Mononuclear cell (primary cell): Measurements from ENCODE around the gene SAMD13. TPM values are rescaled to one million over a fixed set of nuclear protein-coding genes. Genes with fewer than 3 reads are reported as not detected.

ENCODE experiments used
- H3K27me3 ChIP-seq: 2 replicates; pipeline ENCODE4 v1.6.0; 2011; ENCODE audit warnings: low read length, control low read depth; ENCODE audit not compliant: insufficient read depth
- H3K4me1 ChIP-seq: 2 replicates; pipeline ENCODE4 v1.5.1; 2011; ENCODE audit warnings: mild to moderate bottlenecking, low read length, control low read depth; ENCODE audit not compliant: insufficient read depth
- H3K4me3 ChIP-seq: 2 replicates; pipeline ENCODE4 v1.5.1; 2011; ENCODE audit warnings: mild to moderate bottlenecking, low read length, moderate library complexity
- H3K9me3 ChIP-seq: 2 replicates; pipeline ENCODE4 v1.5.1; 2011; ENCODE audit warnings: low read depth, mild to moderate bottlenecking, control low read depth, low read length
- total RNA-seq: library from RNA; depleted of rRNA; stranded (reverse); fragments of >200 nt; gene quantifications from one replicate; pipeline ENCODE4 v1.2.3, GENCODE V29; 2012

Gene SAMD13
- total RNA-seq, 1 donor = 0.31 TPM

DNA sequence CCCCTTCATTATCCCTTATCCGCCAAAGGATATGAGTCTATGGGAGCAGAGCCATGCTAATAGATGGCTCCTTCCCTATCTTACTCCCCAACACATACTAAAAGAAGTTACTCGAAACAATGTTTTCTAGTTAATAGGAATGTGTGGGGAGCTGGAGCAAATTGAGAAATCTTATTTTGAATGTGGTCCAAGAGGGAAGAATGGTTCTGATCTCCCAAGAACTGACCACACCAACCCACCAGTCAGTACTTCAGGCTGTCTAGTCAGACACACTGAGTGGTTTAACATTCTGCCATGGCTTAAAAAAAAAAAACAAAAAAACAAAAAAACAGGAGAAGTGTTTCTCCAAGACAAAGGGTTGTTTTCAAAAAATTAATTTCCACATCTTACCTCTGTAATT, 65.3 kb downstream of the SAMD13 start:
- Histone ChIP-seq H3K9me3 (no peaks in the 10 kb centered on the region), H3K27me3 (no peaks in the 10 kb centered on the region), H3K4me3 (no peak overlapping the region), H3K4me1 (no peaks in the 10 kb centered on the region)

- no peaks in the 10 kb centered on the region for H3K9me3 ChIP-seq
- no peaks in the 10 kb centered on the region for H3K4me1 ChIP-seq
- H3K4me3 ChIP-seq = no peak overlapping the region
- no peaks in the 10 kb centered on the region for H3K27me3 ChIP-seq
Observed at GRCh38 chr1:84367219-84367618, 65.7 kb downstream of the SAMD13 start.

DNA sequence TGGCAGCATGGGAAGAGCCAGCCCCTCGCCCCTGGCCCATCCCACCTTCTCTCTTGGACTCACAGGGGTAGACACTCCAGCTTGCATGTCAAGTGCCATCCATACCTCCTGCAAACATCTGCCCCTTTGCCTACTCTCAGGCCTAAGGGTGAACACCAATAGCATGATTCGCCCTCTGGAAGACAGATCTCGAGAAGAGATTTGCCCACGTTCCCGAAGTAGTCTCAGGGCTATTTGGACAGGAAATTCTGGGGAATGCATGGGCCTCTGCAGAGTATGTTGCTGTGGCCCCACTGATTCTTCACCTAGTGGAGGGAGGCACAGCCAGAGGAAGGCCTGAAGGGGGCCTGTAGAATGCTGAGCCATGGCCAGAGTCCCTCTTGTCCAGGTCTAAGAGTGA, 66.9 kb downstream of the SAMD13 start:
- Histone ChIP-seq H3K4me3 (no peak overlapping the region), H3K4me1 (no peaks in the 10 kb centered on the region), H3K27me3 (no peaks in the 10 kb centered on the region), H3K9me3 (no peaks in the 10 kb centered on the region)

DNA sequence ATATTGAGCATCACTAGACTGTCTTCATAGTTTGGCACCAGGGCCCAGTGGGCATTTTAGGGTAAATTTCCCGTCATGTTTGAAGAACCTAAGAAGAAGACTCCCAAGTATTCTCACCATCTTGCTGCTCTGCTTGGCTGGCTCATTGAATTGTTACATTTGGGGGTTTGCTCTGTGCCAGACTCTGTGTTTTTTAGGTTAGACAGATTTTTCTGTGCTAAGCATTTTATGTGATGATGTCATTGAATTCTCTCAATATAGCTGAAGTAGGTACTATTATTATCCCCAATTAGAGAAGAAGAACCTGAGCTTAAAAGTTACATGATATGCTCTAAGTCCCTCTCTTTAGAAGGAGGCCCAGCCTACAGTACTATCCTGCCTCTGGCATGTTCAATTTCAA, 68.8 kb downstream of the SAMD13 start:
- Histone ChIP-seq H3K4me3 (no peak overlapping the region), H3K4me1 (no peaks in the 10 kb centered on the region), H3K27me3 (no peaks in the 10 kb centered on the region), H3K9me3 (no peaks in the 10 kb centered on the region)

DNA sequence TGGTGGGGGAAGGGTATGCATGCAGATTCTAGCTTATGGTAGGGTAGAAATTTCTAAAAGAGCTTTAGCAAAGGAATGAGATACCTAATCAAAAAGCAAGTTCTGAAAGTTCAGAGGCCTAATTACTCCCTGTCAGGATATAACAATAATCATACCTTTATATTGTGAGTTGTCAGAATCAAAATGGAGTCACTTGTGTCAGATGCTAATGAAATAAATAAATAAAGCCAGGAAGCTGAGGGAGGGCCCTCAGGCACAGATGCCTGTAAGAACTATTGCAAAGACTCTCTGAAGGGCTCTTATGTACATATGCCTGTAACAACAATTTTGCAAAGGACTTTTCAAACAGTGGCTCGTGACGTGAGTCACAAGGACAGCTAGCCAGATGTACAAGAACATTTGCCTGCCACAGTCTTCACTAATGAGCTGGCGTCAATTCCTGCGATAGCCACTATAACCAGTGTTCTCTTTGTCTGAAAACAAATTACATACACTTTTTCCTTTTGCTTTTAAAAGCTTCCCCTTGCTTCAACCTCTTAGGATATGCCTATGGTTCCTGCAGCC, 69.4 kb downstream of the SAMD13 start:
- Histone ChIP-seq H3K27me3 (no peaks in the 10 kb centered on the region), H3K4me3 (no peak overlapping the region), H3K9me3 (no peaks in the 10 kb centered on the region), H3K4me1 (no peaks in the 10 kb centered on the region)

DNA sequence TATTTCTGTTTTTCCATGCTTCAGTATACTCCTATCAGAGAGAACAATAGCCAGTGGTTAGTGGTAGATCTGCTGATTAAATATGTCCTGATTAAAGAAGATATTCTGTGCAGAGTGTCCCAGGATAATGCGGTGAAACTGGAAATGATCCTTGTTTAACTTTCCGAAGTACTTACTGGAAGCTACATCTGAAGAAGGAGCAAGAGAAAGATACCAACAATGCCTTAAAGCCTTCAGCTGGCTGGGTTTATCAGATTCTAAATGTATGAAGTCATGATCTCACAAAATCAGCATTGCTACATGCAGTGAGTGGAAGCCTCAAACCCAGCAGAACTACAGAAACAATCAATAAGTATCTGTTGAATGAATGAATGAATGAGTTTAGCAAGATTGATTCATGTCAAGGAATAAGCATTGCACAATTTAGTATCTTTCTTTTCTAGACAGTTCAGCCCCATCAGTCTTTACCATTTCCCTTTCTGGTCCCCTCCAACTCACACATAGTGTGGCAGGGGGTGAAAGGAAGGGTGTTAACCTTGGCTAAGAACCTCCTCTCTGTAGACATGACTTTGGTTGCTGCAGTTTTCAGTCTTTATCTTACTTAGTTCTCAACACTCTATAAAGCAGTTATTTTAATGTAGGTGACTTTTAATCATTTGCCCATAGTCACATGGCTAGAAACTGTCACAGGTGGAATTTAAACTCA, 72.1 kb downstream of the SAMD13 start:
- no peak overlapping the region for H3K4me3 ChIP-seq
- H3K27me3 ChIP-seq = no peaks in the 10 kb centered on the region
- H3K9me3 ChIP-seq = no peaks in the 10 kb centered on the region
- H3K4me1 ChIP-seq = no peaks in the 10 kb centered on the region

DNA sequence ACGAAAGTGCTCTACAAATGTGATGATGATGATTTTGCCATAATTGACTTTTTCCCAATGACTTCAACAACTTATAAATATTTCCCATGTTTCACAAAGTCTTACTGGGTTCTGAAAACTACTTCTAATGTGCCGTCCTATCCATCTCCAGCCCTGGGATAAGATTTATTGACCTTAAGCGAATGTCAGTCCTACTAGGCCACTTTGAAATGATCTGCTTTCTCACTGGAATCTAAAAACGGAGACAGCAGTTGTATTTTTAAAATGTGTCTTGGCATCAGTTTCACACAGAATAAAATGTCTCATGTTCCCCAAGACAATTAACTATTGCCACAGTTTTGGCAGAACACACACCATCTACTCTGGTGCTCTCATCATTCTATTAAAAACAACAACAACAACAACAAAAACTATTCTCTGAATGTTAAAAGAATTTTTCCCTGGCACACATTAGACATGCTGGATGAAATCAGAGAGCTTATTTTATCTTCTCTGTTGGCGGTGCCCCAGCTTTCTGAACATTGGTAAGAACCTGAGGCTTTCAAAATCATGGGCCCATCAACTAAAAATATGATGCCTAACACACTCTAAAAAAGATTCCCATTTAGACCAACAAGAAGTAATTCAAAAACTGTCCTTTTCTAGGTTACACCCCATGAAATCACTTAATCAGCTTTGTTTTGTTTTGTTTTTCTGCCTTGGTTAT, 73.6 kb downstream of the SAMD13 start:
- no peaks in the 10 kb centered on the region for H3K9me3 ChIP-seq
- H3K27me3 ChIP-seq = no peaks in the 10 kb centered on the region
- no peaks in the 10 kb centered on the region for H3K4me1 ChIP-seq
- no peak overlapping the region for H3K4me3 ChIP-seq

DNA sequence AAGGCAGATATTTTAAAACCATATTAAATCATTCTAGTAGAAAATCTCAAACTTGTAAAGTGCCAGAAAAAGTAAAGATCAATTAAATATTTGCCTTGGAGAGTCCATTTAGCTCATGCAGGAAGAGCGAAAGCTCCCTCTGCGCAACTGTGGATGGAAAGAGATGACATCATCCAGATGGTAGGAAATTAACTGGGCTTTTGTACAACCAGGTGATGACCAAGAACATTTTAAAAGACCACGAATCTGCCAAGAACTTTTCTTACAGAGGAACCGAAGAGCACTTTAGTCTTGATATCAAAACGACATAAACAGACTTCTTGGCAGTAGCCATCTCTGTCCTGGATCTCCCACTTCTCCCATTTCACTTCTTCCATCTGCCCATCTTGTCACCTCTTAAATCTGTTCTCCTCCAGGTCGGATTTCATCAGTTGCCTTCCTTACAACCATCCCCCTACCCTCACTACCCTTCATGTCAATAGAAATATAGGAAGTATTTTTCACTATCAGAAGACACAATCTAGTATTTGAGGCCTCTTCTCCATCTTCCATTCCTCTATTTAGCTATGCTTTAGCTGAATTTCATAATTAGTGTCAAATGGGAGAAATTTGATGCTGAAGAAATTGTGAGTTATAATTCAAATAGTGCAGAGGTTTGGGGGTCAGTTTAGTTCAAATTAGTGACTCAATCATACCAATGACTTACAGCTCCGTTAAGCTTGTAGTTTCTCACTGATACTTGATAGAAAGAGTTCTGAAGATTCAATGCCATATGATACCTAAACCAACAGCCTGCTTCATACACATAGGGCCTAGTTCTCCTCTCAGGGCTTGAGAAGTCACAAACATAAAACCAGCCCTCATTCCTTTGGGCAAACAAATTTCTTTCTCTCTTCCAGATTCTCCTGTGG, 74.7 kb downstream of the SAMD13 start:
- H3K4me3 ChIP-seq = no peak overlapping the region
- no peaks in the 10 kb centered on the region for H3K27me3 ChIP-seq
- no peaks in the 10 kb centered on the region for H3K4me1 ChIP-seq
- H3K9me3 ChIP-seq = no peaks in the 10 kb centered on the region

DNA sequence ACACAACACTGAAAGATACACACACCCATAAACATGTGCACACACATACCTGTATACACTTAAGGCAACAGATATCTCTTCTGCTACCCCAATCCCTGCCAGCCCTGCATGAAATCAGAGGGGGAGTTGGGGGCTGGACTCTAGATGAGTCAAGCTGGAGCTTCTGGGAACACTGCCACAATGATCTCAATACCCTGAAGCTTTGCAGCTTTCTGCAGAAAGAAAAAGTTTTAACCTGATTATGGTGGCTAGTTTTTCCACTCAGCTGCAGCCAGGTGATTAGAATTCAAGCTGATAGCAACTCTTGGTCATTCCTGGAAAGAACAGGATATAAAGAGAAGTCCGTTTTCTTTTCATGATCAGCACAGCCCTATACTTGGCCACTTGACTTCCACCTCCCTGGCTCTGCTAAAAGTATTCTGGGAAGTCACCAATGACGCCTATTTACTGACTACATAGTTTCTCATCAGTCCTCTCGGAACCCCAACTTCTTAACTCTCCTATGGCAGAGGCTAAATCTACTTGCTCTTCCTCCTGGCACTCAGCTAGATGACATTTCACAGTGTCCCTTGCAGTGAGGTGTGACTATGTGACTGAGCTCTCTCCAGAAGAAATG, 76.1 kb downstream of the SAMD13 start:
- Histone ChIP-seq H3K4me3 (no peak overlapping the region), H3K27me3 (no peaks in the 10 kb centered on the region), H3K9me3 (no peaks in the 10 kb centered on the region), H3K4me1 (no peaks in the 10 kb centered on the region)

GRCh38 chr1:84379138-84379916, 77.8 kb downstream of the SAMD13 start:
- H3K9me3 ChIP-seq = no peaks in the 10 kb centered on the region
- H3K4me1 ChIP-seq = no peaks in the 10 kb centered on the region
- H3K4me3 ChIP-seq = no peak overlapping the region
- no peaks in the 10 kb centered on the region for H3K27me3 ChIP-seq

- H3K4me3 ChIP-seq = no peak overlapping the region
- H3K27me3 ChIP-seq = no peaks in the 10 kb centered on the region
- no peaks in the 10 kb centered on the region for H3K9me3 ChIP-seq
- no peaks in the 10 kb centered on the region for H3K4me1 ChIP-seq
Observed at GRCh38 chr1:84379917-84380180, 78.3 kb downstream of the SAMD13 start.

- Histone ChIP-seq H3K4me1 (no peaks in the 10 kb centered on the region), H3K27me3 (no peaks in the 10 kb centered on the region), H3K9me3 (no peaks in the 10 kb centered on the region), H3K4me3 (no peak overlapping the region)
Observed at GRCh38 chr1:84382127-84382526, 80.6 kb downstream of the SAMD13 start.

- H3K9me3 ChIP-seq = no peaks in the 10 kb centered on the region
- H3K4me3 ChIP-seq = no peak overlapping the region
- no peaks in the 10 kb centered on the region for H3K27me3 ChIP-seq
- peaks cover 13% of the 10 kb centered on the region for H3K4me1 ChIP-seq
Observed at GRCh38 chr1:84385347-84385746, 83.8 kb downstream of the SAMD13 start.

- H3K4me3 ChIP-seq = no peak overlapping the region
- peaks cover 13% of the 10 kb centered on the region for H3K4me1 ChIP-seq
- no peaks in the 10 kb centered on the region for H3K9me3 ChIP-seq
- H3K27me3 ChIP-seq = no peaks in the 10 kb centered on the region
Observed at GRCh38 chr1:84386716-84387479, 85.4 kb downstream of the SAMD13 start.
